DOHH2 (cell line): ENCODE results near the gene PIGR.

Source experiments
- EZH2phosphoT487 ChIP-seq: fragments of 200-600 bp; sonication (generic); IDR thresholded peaks from 2 replicates; pipeline ENCODE4 v1.6.1; 2017; ENCODE audit warnings: borderline replicate concordance, mild to moderate bottlenecking, antibody characterized with exemption, low read length, moderate library complexity, mixed read lengths
- TF ChIP-seq, protein P1 (sequence below): fragments of 200-600 bp; sonication (generic); IDR thresholded peaks from one replicate; pipeline ENCODE4 v1.5.1; 2014; ENCODE audit warnings: antibody characterized with exemption, mild to moderate bottlenecking, low read depth, low read length; ENCODE audit not compliant: poor library complexity, severe bottlenecking

DNA sequence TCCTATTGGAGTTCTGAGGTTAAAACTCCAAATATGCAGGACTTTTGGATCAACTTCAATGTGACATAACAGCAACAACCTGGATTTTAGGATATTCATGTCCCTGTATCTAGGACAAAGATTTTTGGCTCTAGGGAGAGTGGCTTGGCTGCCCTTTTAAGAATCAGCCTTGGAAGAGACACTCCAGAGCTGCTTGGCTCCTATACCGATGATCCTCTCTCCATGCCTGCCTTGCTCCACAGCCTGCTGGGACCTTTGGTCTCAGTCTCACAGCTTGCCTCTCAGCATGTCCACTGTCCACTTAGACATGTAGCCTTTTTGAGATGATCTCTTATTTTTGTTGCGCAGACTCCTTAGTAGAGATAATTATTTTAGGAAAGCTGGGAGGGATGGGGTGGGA, 20.0 kb downstream of the PIGR start:
- TF ChIP-seq, protein P1, sequence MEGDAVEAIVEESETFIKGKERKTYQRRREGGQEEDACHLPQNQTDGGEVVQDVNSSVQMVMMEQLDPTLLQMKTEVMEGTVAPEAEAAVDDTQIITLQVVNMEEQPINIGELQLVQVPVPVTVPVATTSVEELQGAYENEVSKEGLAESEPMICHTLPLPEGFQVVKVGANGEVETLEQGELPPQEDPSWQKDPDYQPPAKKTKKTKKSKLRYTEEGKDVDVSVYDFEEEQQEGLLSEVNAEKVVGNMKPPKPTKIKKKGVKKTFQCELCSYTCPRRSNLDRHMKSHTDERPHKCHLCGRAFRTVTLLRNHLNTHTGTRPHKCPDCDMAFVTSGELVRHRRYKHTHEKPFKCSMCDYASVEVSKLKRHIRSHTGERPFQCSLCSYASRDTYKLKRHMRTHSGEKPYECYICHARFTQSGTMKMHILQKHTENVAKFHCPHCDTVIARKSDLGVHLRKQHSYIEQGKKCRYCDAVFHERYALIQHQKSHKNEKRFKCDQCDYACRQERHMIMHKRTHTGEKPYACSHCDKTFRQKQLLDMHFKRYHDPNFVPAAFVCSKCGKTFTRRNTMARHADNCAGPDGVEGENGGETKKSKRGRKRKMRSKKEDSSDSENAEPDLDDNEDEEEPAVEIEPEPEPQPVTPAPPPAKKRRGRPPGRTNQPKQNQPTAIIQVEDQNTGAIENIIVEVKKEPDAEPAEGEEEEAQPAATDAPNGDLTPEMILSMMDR = no peak
- TF ChIP-seq EZH2phosphoT487 = no peak
